K562 (cell line): ENCODE measurements around the gene ZNF140. TPM values are rescaled to one million over a fixed set of nuclear protein-coding genes. Genes with fewer than 3 reads are reported as not detected.
A peak's percentile ranks its signal among the peaks of the same experiment; 100 is the strongest.

Experiments used
- EP300 ChIP-seq: IDR thresholded peaks from 2 replicates; pipeline ENCODE4 v1.6.1; 2012; ENCODE audit warnings: low read length, improper control_type of control experiment
- FOXO4 ChIP-seq: fragments of 450-650 bp; formaldehyde crosslinking; IDR thresholded peaks from 2 replicates; pipeline ENCODE4 v1.4.0; 2020; ENCODE audit warnings: mild to moderate bottlenecking, moderate library complexity
- HDAC3 ChIP-seq: fragments of 450-650 bp; IDR thresholded peaks from 2 replicates; pipeline ENCODE4 v1.6.1; 2018; ENCODE audit warnings: borderline replicate concordance, mild to moderate bottlenecking, moderate library complexity; ENCODE audit not compliant: partially characterized antibody
- L3MBTL2 ChIP-seq: fragments of 450-650 bp; IDR thresholded peaks from 2 replicates; pipeline ENCODE4 v1.6.1; 2016; ENCODE audit warnings: mild to moderate bottlenecking, moderate library complexity
- MCM5 ChIP-seq: fragments of 450-650 bp; IDR thresholded peaks from 2 replicates; pipeline ENCODE4 v1.6.1; 2016; ENCODE audit warnings: low read depth
- MTA1 ChIP-seq: fragments of 450-650 bp; IDR thresholded peaks from 2 replicates; pipeline ENCODE4 v1.6.1; 2017; ENCODE audit warnings: borderline replicate concordance
- NFIC ChIP-seq: fragments of 450-650 bp; IDR thresholded peaks from 2 replicates; pipeline ENCODE4 v1.6.1; 2017; ENCODE audit warnings: mild to moderate bottlenecking, inconsistent platforms
- POLR2A ChIP-seq: fragments of 450-650 bp; conservative IDR thresholded peaks from 2 replicates; pipeline ENCODE4 v1.6.1; 2016
- SMARCE1 ChIP-seq: fragments of 450-650 bp; IDR thresholded peaks from 2 replicates; pipeline ENCODE4 v1.7.1; 2016; ENCODE audit warnings: mild to moderate bottlenecking
- SMC3 ChIP-seq: conservative IDR thresholded peaks from 2 replicates; pipeline ENCODE4 v1.6.1; 2011; ENCODE audit warnings: low read depth, low read length, improper control_type of control experiment; ENCODE audit not compliant: insufficient read depth
- WHSC1 ChIP-seq: IDR thresholded peaks from one replicate; pipeline ENCODE4 v1.6.1; 2012; ENCODE audit warnings: low read length, control low read depth, inconsistent platforms
- ZBTB7A ChIP-seq: IDR thresholded peaks from 2 replicates; pipeline ENCODE4 v1.6.1; 2011; ENCODE audit warnings: low read depth, mild to moderate bottlenecking, low read length, moderate library complexity, borderline replicate concordance; ENCODE audit not compliant: control insufficient read depth
- ZNF146 ChIP-seq: IDR thresholded peaks from one replicate; pipeline ENCODE4 v1.6.1; 2018; ENCODE audit warnings: missing compliant biosample characterization; ENCODE audit not compliant: unreplicated experiment
- ZNF282 ChIP-seq: sonication (generic); formaldehyde crosslinking; IDR thresholded peaks from 2 replicates; pipeline ENCODE4 v1.8.1; 2023; ENCODE audit warnings: missing genetic modification reagents
- ZNF384 ChIP-seq: IDR thresholded peaks from 2 replicates; pipeline ENCODE4 v1.6.1; 2012; ENCODE audit warnings: low read depth, low read length, improper control_type of control experiment
- ZNF41 ChIP-seq: fragments of 250-450 bp; sonication (Bioruptor Pico); conservative IDR thresholded peaks from 2 replicates; pipeline ENCODE4 v1.4.0; 2020; ENCODE audit warnings: mild to moderate bottlenecking
- ZNF449 ChIP-seq: fragments of 250-450 bp; sonication (Bioruptor Pico); IDR thresholded peaks from 2 replicates; pipeline ENCODE4 v1.8.0; 2022; ENCODE audit warnings: moderate library complexity, mild to moderate bottlenecking, inconsistent platforms
- ZNF668 ChIP-seq: fragments of 250-450 bp; sonication (Bioruptor Pico); IDR thresholded peaks from 2 replicates; pipeline ENCODE4 v1.8.0; 2022; ENCODE audit warnings: mild to moderate bottlenecking, inconsistent platforms
- polyA plus RNA-seq, 8 experiments: library from polyadenylated mRNA; depleted of rRNA in 4 of 8; stranded (reverse) in 5 of 8; unstranded in 3 of 8; fragments of >200 nt; fragmentation: Nextera tagmentation in 2 of 8; fragmentation: Illumina TruSeq in 1 of 8; extraction: Ambion mirVana in 2 of 8; extraction: Trizol in 1 of 8; gene quantifications; 2 replicates each; pipeline versions ENCODE4 v1.2.1 to v1.2.3, GENCODE V29; 2011 to 2014; ENCODE audit warnings: inconsistent platforms in 1 of 8, missing spikeins in 1 of 8
- total RNA-seq, 7 experiments: library from RNA; depleted of rRNA in 6 of 7; stranded (reverse); fragments of >200 nt in 6 of 7; fragmentation: Illumina TruSeq in 2 of 7; extraction: Trizol in 2 of 7; gene quantifications; 2 replicates each; pipeline versions ENCODE4 v1.2.1 to v1.2.3, GENCODE V29; 2011 to 2021; ENCODE audit warnings: low replicate concordance in 1 of 7
- TF ChIP-seq, protein P1 (sequence below): sonication (generic); formaldehyde crosslinking; IDR thresholded peaks from 2 replicates; pipeline ENCODE4 v1.8.0; 2022; ENCODE audit warnings: missing genetic modification reagents, mild to moderate bottlenecking, moderate library complexity, borderline replicate concordance
- TF ChIP-seq, protein P2 (sequence below): conservative IDR thresholded peaks from 2 replicates; pipeline ENCODE4 v1.6.1; 2011; ENCODE audit warnings: low read depth, mild to moderate bottlenecking, low read length; ENCODE audit not compliant: control insufficient read depth

ZNF140 gene
- total and polyA plus RNA-seq, 9 of the 15 experiments (the other 6 are each of a cell fraction or from before 2014, with no cell fraction given) = 1.6 to 10.9 (median 5.3) TPM

DNA sequence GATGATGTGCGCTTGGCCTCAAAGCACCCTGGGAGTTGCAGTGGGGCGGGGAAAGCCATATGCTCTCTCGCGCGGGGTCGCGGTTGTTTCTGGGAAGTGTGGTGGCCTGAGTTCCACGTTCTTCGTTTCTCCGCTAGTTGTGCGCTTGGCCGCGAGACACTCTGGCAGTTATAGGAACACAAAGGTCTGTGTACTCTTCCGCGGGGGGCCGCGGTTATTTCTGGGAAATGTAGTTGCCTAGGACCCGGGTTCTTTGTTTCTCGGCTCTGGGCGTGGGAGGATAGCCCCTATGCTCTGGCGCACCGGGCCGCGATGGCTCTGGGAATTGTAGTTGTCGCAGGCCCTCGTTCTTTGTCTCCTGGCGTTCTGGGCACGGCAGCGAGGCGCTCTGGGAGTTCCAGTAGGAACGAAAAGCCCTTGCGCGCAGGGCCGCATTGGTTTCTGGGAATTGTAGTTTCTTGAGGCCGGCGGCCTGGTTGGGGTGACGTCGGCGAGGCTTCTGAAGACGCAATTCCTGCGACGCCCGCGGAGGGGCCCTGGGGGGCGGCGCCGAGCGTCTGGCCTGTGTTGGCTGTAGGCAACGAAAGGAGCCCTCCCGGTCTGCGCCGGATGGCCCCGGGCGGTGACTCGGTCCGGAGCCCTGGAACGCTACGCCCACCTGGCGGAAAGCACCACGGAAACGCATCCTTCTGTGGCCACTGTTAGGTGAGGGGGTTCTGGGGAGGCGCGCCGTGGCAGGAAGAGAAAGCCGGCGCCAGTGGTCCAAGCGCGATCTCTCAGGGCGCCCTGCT is at the start of gene ZNF140 (continued):
- TF ChIP-seq HDAC3 (no peak), ZNF449 (CRISPR knock-in tag) (no peak), NFIC (peak; percentile 32; the same call in 1 of the 2 replicates), EP300 (no peak; the same call in 1 of the 2 replicates), ZNF41 (CRISPR knock-in tag) (no peak), SMC3 (no peak), MCM5 (no peak), ZNF668 (CRISPR knock-in tag) (no peak), ZNF282 (CRISPR knock-in tag) (no peak), POLR2A (peak; percentile 81), L3MBTL2 (peak; percentile 89), ZBTB7A (peak; percentile 92; the same call in 1 of the 2 replicates), SMARCE1 (no peak), WHSC1 (no peak), ZNF384 (no peak), FOXO4 (CRISPR knock-in tag) (no peak), ZNF146 (CRISPR knock-in tag) (no peak), MTA1 (peak; percentile 96)
- TF ChIP-seq, protein P1, sequence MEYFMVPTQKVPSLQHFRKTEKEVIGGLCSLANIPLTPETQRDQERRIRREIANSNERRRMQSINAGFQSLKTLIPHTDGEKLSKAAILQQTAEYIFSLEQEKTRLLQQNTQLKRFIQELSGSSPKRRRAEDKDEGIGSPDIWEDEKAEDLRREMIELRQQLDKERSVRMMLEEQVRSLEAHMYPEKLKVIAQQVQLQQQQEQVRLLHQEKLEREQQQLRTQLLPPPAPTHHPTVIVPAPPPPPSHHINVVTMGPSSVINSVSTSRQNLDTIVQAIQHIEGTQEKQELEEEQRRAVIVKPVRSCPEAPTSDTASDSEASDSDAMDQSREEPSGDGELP (CRISPR knock-in tag) = peak; percentile 37
- TF ChIP-seq, protein P2, sequence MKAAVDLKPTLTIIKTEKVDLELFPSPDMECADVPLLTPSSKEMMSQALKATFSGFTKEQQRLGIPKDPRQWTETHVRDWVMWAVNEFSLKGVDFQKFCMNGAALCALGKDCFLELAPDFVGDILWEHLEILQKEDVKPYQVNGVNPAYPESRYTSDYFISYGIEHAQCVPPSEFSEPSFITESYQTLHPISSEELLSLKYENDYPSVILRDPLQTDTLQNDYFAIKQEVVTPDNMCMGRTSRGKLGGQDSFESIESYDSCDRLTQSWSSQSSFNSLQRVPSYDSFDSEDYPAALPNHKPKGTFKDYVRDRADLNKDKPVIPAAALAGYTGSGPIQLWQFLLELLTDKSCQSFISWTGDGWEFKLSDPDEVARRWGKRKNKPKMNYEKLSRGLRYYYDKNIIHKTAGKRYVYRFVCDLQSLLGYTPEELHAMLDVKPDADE = peak; percentile 82
